Stimulated activated effector memory CD8-positive, alpha-beta T cell treated with anti-CD3 and anti-CD28 coated beads, Interleukin-12 subunit alpha, Interleukin-12 subunit beta, amount 100 ng/mL, for 72 hours (primary cell): ENCODE results near the gene ALDH8A1.

Source experiments
- ATAC-seq: fragments of 150-1000 bp; cut with Tn5 transposase; 2 replicates; pipeline ENCODE4 v1.10.0; 2021
- DNase-seq, 2 donors: peaks; one replicate each; pipeline ENCODE4 v3.0.0; 2021 to 2022; ENCODE audit warnings: low spot score in 2 of 2
- H3K27ac Mint-ChIP-seq: one replicate; pipeline ENCODE4 v1.8.0; 2022; ENCODE audit warnings: mild to moderate bottlenecking, mixed read lengths
- H3K36me3 Mint-ChIP-seq: one replicate; pipeline ENCODE4 v1.8.0; 2022; ENCODE audit warnings: mild to moderate bottlenecking, mixed read lengths
- H3K4me1 Mint-ChIP-seq: one replicate; pipeline ENCODE4 v1.8.0; 2022; ENCODE audit warnings: mixed read lengths
- H3K4me3 Mint-ChIP-seq: one replicate; pipeline ENCODE4 v1.8.0; 2022; ENCODE audit warnings: mild to moderate bottlenecking, mixed read lengths
- H3K9me3 Mint-ChIP-seq: one replicate; pipeline ENCODE4 v1.8.0; 2022; ENCODE audit warnings: mixed read lengths

The ALDH8A1 gene

DNA sequence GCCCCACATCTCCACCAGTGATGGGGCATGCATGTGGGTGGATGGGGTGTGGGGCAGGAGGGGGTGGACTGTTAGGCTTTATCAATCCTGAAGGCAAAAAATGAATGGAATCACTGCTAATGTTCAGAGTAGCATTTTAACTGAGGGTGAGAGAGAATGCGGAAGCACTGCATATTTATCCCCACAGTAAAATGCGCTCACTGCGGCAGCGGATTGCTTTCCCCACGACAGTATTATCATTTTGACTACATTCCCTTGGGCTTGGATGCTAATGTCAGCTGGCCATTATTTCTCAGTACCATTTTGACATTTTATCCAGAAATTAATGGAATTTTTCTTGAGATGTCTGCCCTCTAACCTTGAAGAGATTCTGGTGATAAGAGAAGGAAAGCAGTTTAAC lies 13.4 kb downstream of the ALDH8A1 start:
- Mint-ChIP-seq H3K9me3 (no peaks in the 10 kb centered on the region), H3K4me1 (peaks cover 13% of the 10 kb centered on the region), H3K27ac (no peak overlapping the region), H3K36me3 (no peaks in the 10 kb centered on the region), H3K4me3 (no peak overlapping the region)
- ATAC-seq (no peak), DNase-seq (no peak)

DNA sequence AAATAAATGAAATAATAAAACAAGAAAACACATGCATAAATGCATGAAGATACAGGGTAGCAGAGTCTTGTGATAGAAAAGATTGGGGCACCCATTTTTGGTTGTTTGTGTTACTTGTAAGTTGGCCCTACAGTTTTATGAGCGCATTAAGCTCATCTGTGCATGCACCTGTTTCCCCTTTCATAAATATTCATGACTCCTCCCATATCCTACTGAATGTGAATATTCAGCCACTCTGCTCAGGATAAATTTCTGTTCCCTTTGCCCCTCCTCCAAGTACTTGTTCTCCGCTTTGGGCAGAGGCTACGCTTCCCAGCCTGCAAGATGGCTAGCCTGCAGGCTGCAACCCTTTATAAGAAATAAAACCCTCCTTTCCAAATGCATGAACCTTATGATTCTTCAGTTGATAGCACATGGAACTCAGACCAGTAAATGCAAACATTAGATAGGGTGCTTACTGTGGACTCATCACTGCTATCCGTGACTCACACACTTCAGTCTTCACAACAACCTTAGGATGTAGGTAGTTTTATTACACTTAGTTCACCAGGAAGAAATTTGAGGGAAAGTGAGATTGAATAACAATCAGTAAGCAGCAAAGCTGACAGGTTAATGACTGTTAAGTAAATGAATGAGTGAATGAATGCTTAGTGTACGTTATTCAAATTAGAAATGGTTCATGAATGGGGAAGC lies 15.0 kb downstream of the ALDH8A1 start:
- Mint-ChIP-seq H3K9me3 (no peaks in the 10 kb centered on the region), H3K4me3 (no peak overlapping the region), H3K4me1 (peaks cover 13% of the 10 kb centered on the region), H3K27ac (no peak overlapping the region), H3K36me3 (no peaks in the 10 kb centered on the region)
- ATAC-seq = no peak
- no peak for DNase-seq

DNA sequence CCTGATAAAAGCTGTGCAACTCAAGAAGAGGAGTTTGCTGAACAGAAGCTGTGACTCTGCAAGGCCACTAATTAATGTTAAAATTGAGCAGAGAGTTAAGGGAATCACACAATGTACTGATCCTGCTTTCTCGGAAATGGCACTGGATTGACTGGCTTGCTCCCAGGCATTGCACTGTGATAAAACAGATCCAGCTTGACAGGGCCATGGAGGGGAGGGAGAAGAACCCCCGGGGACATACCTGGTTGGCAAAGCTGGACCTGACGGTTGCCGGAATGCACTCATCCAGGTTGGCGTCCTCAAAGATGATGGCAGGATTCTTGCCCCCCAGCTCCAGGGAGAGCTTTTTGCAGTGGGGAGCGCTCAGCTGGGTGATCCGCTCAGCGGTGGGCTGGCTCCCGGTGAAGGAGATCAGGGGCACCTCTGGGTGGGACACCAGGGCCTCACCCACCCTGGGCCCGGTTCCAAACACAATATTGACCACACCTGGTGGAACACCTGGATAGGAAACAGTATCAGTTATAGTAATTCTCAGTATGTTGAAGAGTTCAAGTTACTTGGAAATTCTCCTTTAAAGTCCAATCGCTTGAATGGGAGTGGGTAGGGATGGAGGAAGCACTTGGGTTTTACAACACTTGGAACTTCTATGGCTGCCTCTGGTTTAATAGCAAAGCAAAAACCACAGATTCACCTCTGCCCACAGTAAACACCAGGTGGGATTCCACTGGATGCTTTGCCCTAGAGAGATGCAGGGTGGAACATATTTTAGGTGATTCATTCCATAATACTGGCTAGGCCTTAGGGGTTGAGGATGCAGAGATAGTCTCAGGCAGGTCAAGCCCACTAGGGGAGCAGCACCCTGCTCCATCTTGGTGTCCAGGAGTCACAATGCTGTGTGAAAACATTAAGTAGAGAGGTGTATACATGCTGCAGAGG lies 17.1 kb downstream of the ALDH8A1 start:
- no peak for ATAC-seq
- no peak overlapping the region for H3K4me3 Mint-ChIP-seq
- H3K9me3 Mint-ChIP-seq = no peaks in the 10 kb centered on the region
- H3K4me1 Mint-ChIP-seq = no peaks in the 10 kb centered on the region
- no peak overlapping the region for H3K27ac Mint-ChIP-seq
- H3K36me3 Mint-ChIP-seq = no peaks in the 10 kb centered on the region
- no peak for DNase-seq

- no peak overlapping the region for H3K4me3 Mint-ChIP-seq
- no peaks in the 10 kb centered on the region for H3K36me3 Mint-ChIP-seq
- ATAC-seq (no peak), DNase-seq (no peak)
- no peaks in the 10 kb centered on the region for H3K9me3 Mint-ChIP-seq
- H3K27ac Mint-ChIP-seq = no peak overlapping the region
- no peaks in the 10 kb centered on the region for H3K4me1 Mint-ChIP-seq
Measured at GRCh38 chr6:134932098-134932497, 17.8 kb downstream of the ALDH8A1 start.

- H3K36me3 Mint-ChIP-seq = no peaks in the 10 kb centered on the region
- no peak overlapping the region for H3K27ac Mint-ChIP-seq
- no peak for ATAC-seq
- DNase-seq = no peak
- no peaks in the 10 kb centered on the region for H3K4me1 Mint-ChIP-seq
- H3K4me3 Mint-ChIP-seq = no peak overlapping the region
- no peaks in the 10 kb centered on the region for H3K9me3 Mint-ChIP-seq
Measured at GRCh38 chr6:134930463-134930862, 19.4 kb downstream of the ALDH8A1 start.

- ATAC-seq = no peak
- Mint-ChIP-seq H3K9me3 (no peaks in the 10 kb centered on the region), H3K36me3 (no peaks in the 10 kb centered on the region), H3K27ac (no peak overlapping the region), H3K4me1 (no peaks in the 10 kb centered on the region), H3K4me3 (no peak overlapping the region)
- no peak for DNase-seq
Measured at GRCh38 chr6:134928151-134928900, 21.6 kb downstream of the ALDH8A1 start.

DNA sequence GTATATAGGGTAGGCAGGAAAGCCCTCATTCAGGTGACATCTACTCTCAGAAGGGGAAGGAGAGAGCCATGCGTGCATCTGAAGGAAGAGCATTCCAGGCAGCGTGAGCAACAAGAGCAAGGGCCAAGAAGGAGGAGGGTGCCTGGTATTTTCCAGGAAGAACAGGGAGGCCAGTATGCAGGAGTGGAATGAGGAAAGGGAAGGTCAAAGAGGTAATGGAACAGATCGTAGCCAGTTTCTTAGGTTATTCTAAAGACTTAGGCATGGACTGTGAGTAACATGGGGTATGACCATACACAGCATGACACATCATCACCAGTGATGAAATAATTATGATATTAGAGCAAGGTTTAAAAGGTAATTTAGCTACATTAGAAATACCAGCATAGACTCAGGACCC lies 24.1 kb downstream of the ALDH8A1 start:
- H3K36me3 Mint-ChIP-seq = no peaks in the 10 kb centered on the region
- no peaks in the 10 kb centered on the region for H3K4me1 Mint-ChIP-seq
- no peaks in the 10 kb centered on the region for H3K9me3 Mint-ChIP-seq
- no peak for DNase-seq
- H3K27ac Mint-ChIP-seq = no peak overlapping the region
- ATAC-seq = no peak
- no peak overlapping the region for H3K4me3 Mint-ChIP-seq

DNA sequence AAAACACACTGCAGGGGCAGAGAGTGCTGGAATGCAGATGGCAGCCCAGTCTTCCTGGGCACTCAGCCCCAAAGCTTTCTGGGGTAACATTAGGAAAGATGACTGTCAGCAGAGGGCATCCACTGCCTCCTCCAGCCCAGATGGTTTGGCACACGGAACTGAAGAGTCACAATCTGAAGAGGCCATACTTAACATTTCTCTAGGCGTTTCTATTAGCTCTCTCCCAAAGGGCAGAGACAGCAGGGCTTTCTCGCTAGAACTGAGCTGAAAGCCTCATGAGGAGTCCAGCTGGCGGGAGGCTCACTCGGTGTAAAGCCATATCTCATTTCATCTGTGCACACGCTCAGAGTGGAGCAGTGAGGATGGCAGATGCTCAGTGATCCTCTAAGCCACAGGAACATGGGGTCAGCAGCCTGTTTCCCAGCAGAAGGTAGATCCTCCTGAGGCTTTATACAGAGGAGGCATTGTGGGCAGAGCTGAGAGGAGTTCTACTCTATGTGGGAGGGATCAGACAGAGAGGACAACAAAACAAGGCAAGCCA lies 28.1 kb downstream of the ALDH8A1 start:
- ATAC-seq = peak; percentile 13
- DNase-seq = no peak
- Mint-ChIP-seq H3K36me3 (no peaks in the 10 kb centered on the region), H3K4me1 (no peaks in the 10 kb centered on the region), H3K9me3 (no peaks in the 10 kb centered on the region), H3K4me3 (no peak overlapping the region), H3K27ac (no peak overlapping the region)

DNA sequence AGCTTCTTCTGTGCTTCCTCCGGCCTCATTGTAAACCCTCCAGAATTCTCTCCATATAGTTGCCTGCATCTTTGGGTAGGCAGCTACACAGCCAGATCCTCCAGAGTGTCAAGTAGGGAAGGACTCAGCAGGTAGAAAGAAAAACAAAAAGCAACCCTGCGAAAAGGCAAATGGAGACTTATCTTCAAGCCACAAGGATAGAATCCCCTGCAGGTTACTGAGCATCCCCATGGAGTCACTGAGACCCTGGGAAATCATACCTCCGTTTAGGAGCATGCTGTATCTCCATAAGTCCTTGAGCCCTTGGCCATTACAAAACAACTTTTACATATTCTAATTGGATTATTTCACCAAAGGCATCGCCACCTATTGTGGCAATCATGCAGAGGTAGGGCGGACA lies 28.6 kb downstream of the ALDH8A1 start:
- ATAC-seq = no peak
- Mint-ChIP-seq H3K9me3 (no peaks in the 10 kb centered on the region), H3K4me1 (no peaks in the 10 kb centered on the region), H3K36me3 (no peaks in the 10 kb centered on the region), H3K4me3 (no peak overlapping the region), H3K27ac (no peak overlapping the region)
- DNase-seq = no peak

GRCh38 chr6:134920422-134920821 lies 29.5 kb downstream of the ALDH8A1 start:
- Mint-ChIP-seq H3K4me3 (no peak overlapping the region), H3K9me3 (no peaks in the 10 kb centered on the region), H3K4me1 (no peaks in the 10 kb centered on the region), H3K36me3 (no peaks in the 10 kb centered on the region), H3K27ac (no peak overlapping the region)
- ATAC-seq = no peak
- DNase-seq = no peak

DNA sequence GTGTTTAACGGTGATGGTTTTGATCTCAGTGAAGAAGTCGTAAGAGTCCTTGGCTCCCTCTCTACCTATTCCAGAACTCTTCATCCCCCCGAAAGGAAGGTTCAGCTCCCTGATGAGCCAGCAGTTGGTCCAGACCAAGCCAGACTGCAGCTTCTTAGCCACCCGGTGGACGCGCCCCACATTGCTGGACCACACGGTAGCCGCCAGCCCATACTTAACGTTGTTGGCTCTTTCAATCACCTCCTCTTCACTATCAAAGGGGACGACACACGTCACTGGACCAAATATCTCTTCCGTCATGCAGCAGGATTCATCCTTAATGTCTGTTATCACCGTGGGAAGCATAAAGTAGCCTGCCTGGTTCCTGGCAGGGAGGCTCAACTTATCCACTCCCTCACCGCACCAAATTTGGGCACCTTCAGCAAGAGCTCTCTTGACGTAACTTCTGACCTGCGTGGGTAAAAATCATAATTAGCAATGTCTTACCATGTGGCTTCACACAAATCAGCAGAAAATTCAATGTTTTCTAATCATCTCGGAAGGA lies 31.4 kb downstream of the ALDH8A1 start:
- Mint-ChIP-seq H3K9me3 (no peaks in the 10 kb centered on the region), H3K36me3 (no peaks in the 10 kb centered on the region), H3K27ac (no peak overlapping the region), H3K4me1 (no peaks in the 10 kb centered on the region), H3K4me3 (no peak overlapping the region)
- DNase-seq (no peak), ATAC-seq (no peak)

DNA sequence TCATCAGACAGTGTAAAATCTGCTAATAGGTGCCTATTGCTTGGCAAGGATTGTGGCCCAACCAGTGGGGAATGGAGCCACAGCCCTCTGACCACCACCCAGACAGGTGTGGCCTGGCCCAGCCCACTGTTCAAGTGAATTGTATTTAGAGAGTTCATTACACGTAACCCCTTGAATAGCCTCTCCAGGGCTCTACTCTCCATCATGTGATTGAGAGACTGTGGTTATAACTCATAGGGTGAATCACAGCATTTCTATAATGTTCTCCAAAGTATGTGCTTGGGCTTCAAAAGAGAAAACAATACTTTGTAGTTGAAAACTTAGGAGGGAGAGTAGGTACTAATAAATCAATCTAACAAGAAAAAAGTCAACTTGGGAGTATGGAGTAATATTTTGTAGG lies 38.4 kb downstream of the ALDH8A1 start:
- H3K4me3 Mint-ChIP-seq = no peak overlapping the region
- ATAC-seq (peak; percentile 63), DNase-seq (no peak)
- H3K4me1 Mint-ChIP-seq = no peaks in the 10 kb centered on the region
- no peaks in the 10 kb centered on the region for H3K9me3 Mint-ChIP-seq
- H3K36me3 Mint-ChIP-seq = no peaks in the 10 kb centered on the region
- no peak overlapping the region for H3K27ac Mint-ChIP-seq

DNA sequence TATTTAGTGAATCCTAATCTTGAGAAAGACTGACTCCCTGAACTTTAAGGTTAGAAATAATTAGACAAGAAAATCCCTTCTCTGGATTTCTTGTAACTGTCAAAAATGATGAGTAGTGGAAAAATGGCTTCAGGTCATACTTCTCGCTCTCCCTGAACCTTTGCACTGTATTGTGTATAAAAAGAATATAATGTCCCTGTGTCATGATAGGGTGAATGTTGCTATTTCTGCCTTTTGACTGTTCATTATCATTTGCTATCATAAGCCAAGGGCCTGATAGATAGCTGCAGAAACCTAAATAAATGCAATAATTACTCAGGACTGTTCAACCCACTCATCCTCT lies 39.3 kb downstream of the ALDH8A1 start:
- no peaks in the 10 kb centered on the region for H3K36me3 Mint-ChIP-seq
- no peak overlapping the region for H3K27ac Mint-ChIP-seq
- no peaks in the 10 kb centered on the region for H3K9me3 Mint-ChIP-seq
- DNase-seq = no peak
- no peaks in the 10 kb centered on the region for H3K4me1 Mint-ChIP-seq
- no peak for ATAC-seq
- no peak overlapping the region for H3K4me3 Mint-ChIP-seq

DNA sequence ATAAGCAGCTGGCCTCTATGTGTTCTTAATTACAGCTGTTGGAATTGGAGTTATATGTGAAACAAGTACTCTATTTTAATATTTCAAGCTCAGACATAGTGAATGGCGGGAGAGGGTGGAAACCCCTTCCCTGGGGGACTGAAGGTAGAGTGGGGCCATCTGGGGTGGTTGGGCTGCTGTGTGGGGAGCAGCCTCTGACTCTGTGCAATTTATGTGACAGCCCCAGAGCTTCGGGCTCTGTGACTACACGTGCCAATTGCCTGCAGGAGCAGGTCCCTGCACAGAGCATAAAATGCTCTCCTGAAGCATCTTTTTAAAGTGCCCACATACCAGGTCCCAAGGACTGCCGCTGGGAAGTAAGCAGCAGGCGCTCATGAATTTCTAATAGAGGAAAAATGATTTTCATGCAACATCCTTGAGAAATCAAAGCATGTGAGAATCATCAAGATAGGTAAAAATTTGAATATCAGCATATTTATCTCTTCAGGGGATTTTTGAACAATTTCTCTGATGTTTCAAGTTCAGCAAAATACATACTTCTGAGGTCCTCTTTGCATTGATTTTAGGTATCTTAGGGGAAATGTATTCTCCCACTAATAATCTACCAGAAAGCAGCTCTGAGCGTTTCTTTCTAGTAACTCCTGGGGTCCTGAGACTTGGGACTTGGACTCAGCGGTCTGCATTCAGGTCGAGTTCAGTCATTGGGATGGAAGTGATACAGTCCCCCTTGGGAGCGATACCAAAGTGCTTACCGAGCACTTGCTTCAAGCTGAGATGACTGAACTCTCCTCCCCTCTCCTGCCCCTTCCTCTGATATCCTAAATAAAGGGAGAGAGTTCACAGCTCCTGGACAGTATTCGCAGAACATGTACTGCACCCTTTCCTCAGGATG lies 40.0 kb downstream of the ALDH8A1 start:
- no peaks in the 10 kb centered on the region for H3K4me1 Mint-ChIP-seq
- H3K27ac Mint-ChIP-seq = no peak overlapping the region
- H3K36me3 Mint-ChIP-seq = no peaks in the 10 kb centered on the region
- DNase-seq = no peak
- ATAC-seq = no peak
- H3K9me3 Mint-ChIP-seq = no peaks in the 10 kb centered on the region
- no peak overlapping the region for H3K4me3 Mint-ChIP-seq
